ENCODE results near the gene MLIP. TPM values are rescaled to one million over a fixed set of nuclear protein-coding genes. Genes with fewer than 3 reads are reported as not detected.

The MLIP gene
- total and polyA plus RNA-seq, 2 experiments from 2014 or later = not detected

DNA sequence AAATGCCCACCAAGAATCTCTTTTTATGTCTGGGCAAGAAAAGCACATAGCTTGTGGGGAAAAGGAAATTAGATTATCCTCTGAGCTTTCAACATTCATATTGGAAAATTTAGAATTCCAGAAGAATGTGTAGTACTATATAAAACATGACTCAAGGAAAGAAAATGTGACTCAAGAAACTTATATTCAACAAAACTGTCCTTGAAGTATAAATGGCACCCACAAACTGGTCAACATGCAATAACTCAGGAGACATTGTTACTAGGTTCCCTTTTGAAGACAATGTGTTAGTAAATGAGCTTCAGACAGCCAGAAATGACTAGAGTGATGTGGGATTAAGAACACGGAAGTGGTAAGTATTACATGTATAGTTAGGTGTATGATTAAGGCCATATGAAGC lies 170.9 kb downstream of the MLIP start (continued):
- TF ChIP-seq, protein P1, sequence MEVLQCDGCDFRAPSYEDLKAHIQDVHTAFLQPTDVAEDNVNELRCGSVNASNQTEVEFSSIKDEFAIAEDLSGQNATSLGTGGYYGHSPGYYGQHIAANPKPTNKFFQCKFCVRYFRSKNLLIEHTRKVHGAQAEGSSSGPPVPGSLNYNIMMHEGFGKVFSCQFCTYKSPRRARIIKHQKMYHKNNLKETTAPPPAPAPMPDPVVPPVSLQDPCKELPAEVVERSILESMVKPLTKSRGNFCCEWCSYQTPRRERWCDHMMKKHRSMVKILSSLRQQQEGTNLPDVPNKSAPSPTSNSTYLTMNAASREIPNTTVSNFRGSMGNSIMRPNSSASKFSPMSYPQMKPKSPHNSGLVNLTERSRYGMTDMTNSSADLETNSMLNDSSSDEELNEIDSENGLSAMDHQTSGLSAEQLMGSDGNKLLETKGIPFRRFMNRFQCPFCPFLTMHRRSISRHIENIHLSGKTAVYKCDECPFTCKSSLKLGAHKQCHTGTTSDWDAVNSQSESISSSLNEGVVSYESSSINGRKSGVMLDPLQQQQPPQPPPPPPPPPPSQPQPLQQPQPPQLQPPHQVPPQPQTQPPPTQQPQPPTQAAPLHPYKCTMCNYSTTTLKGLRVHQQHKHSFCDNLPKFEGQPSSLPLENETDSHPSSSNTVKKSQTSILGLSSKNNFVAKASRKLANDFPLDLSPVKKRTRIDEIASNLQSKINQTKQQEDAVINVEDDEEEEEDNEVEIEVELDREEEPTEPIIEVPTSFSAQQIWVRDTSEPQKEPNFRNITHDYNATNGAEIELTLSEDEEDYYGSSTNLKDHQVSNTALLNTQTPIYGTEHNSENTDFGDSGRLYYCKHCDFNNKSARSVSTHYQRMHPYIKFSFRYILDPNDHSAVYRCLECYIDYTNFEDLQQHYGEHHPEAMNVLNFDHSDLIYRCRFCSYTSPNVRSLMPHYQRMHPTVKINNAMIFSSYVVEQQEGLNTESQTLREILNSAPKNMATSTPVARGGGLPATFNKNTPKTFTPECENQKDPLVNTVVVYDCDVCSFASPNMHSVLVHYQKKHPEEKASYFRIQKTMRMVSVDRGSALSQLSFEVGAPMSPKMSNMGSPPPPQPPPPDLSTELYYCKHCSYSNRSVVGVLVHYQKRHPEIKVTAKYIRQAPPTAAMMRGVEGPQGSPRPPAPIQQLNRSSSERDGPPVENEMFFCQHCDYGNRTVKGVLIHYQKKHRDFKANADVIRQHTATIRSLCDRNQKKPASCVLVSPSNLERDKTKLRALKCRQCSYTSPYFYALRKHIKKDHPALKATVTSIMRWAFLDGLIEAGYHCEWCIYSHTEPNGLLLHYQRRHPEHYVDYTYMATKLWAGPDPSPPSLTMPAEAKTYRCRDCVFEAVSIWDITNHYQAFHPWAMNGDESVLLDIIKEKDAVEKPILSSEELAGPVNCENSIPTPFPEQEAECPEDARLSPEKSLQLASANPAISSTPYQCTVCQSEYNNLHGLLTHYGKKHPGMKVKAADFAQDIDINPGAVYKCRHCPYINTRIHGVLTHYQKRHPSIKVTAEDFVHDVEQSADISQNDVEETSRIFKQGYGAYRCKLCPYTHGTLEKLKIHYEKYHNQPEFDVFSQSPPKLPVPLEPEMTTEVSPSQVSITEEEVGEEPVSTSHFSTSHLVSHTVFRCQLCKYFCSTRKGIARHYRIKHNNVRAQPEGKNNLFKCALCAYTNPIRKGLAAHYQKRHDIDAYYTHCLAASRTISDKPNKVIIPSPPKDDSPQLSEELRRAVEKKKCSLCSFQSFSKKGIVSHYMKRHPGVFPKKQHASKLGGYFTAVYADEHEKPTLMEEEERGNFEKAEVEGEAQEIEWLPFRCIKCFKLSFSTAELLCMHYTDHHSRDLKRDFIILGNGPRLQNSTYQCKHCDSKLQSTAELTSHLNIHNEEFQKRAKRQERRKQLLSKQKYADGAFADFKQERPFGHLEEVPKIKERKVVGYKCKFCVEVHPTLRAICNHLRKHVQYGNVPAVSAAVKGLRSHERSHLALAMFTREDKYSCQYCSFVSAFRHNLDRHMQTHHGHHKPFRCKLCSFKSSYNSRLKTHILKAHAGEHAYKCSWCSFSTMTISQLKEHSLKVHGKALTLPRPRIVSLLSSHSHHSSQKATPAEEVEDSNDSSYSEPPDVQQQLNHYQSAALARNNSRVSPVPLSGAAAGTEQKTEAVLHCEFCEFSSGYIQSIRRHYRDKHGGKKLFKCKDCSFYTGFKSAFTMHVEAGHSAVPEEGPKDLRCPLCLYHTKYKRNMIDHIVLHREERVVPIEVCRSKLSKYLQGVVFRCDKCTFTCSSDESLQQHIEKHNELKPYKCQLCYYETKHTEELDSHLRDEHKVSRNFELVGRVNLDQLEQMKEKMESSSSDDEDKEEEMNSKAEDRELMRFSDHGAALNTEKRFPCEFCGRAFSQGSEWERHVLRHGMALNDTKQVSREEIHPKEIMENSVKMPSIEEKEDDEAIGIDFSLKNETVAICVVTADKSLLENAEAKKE (CRISPR knock-in tag; IDR thresholded peaks at IDR 0.05) = no peak
- TF ChIP-seq POLR2AphosphoS5 (IDR thresholded peaks at IDR 0.05; ENCODE audit: low read depth) (no peak), EZH2 (IDR thresholded peaks at IDR 0.05; ENCODE audit: low read depth, unreplicated experiment) (no peak), STAT1 (IDR thresholded peaks at IDR 0.05; ENCODE audit: unreplicated experiment) (no peak), ZNF114 (CRISPR knock-in tag; IDR thresholded peaks at IDR 0.05) (no peak)
- TF ChIP-seq, protein P2, sequence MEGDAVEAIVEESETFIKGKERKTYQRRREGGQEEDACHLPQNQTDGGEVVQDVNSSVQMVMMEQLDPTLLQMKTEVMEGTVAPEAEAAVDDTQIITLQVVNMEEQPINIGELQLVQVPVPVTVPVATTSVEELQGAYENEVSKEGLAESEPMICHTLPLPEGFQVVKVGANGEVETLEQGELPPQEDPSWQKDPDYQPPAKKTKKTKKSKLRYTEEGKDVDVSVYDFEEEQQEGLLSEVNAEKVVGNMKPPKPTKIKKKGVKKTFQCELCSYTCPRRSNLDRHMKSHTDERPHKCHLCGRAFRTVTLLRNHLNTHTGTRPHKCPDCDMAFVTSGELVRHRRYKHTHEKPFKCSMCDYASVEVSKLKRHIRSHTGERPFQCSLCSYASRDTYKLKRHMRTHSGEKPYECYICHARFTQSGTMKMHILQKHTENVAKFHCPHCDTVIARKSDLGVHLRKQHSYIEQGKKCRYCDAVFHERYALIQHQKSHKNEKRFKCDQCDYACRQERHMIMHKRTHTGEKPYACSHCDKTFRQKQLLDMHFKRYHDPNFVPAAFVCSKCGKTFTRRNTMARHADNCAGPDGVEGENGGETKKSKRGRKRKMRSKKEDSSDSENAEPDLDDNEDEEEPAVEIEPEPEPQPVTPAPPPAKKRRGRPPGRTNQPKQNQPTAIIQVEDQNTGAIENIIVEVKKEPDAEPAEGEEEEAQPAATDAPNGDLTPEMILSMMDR (conservative IDR thresholded peaks at IDR 0.05; ENCODE audit: low read depth in 2 of 2) = no peak

DNA sequence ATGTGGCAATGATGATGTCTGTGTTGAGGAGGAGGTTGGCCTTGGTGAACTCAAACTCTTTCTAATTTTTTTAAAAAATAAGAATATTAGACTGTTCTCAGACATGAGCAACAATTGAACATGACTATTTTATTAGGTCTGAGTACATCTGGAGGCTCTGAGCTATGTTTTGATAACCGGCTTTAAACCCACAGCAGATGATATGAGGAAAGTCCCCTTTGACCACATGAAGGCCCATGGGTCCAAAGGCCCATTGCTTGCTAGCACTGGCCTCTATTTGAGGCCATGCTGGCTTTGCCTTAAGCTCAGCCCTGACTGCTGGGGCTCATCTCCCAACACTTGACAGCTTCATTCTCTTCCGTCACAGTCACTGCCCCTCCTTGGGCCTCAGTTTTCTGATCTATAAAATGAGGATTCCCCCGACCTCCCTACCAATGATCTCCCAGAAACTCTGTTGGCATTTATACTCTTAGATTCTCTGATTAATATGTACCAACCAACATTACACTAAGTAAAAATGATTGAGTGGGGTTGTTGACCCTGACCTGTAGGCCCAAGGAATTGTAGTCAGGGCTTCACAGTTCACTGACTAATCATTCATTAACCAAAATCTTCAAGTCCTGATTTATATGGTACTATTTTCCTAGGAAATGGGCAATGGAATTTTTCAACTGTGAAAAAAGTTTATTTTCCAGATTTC lies 173.1 kb downstream of the MLIP start:
- no peak overlapping the region for H3K4me3 ChIP-seq
- Mint-ChIP-seq H3K27me3 (ENCODE audit: insufficient read depth, low read depth, poor library complexity) (no peaks in the 10 kb centered on the region), H3K4me1 (no peaks in the 10 kb centered on the region), H3K27ac (no peak overlapping the region), H3K9me3 (no peaks in the 10 kb centered on the region), H3K4me3 (no peak overlapping the region), H3K36me3 (ENCODE audit: low read depth) (no peaks in the 10 kb centered on the region)
- H4K20me1 ChIP-seq (replicated peaks; ENCODE audit: insufficient read depth) = no peaks in the 10 kb centered on the region
- no peak overlapping the region for H2AFZ ChIP-seq
- ATAC-seq = no peak
- no peaks in the 10 kb centered on the region for H3F3A ChIP-seq (replicated peaks; ENCODE audit: low read depth)
- H3K27me3 ChIP-seq (ENCODE audit: insufficient read depth) = no peaks in the 10 kb centered on the region
- no peaks in the 10 kb centered on the region for H3K9me2 ChIP-seq (ENCODE audit: insufficient read depth)
- no peak overlapping the region for H3K27ac ChIP-seq (ENCODE audit: low read depth)
- no peak overlapping the region for H3K4me2 ChIP-seq
- H3K36me3 ChIP-seq (ENCODE audit: insufficient read depth) = no peaks in the 10 kb centered on the region
- no peaks in the 10 kb centered on the region for H3K4me1 ChIP-seq (ENCODE audit: insufficient read depth)
- TF ChIP-seq JUNB (IDR thresholded peaks at IDR 0.05; ENCODE audit: unreplicated experiment) = no peak
- no peaks in the 10 kb centered on the region for H3K79me2 ChIP-seq (replicated peaks; ENCODE audit: insufficient read depth)
- no peak for DNase-seq (ENCODE audit: low spot score)
